ENCODE data around the gene PGA5.

PGA5 gene

DNA sequence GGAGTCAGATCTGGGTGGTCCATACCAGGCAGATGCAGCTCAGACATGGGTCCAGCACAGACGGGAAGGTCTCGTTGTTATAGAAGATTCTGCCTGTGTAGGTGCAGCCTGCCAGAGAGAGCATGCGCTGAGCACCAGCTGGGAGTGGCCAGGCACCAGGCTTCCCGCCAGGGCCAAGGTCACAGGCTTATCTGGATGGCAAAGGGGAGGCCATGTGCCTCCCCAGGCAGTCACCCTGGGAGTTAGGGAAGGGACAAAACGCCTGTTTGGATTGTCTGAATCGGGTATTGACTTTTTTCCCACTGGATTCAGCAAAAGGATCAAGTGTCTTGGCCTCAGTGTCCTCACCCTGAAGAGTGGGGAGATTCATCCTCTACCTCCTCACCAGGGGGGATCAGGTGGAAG is 26.5 kb downstream of the PGA5 start:
- DNase-seq (ENCODE audit: low spot score): no peak

DNA sequence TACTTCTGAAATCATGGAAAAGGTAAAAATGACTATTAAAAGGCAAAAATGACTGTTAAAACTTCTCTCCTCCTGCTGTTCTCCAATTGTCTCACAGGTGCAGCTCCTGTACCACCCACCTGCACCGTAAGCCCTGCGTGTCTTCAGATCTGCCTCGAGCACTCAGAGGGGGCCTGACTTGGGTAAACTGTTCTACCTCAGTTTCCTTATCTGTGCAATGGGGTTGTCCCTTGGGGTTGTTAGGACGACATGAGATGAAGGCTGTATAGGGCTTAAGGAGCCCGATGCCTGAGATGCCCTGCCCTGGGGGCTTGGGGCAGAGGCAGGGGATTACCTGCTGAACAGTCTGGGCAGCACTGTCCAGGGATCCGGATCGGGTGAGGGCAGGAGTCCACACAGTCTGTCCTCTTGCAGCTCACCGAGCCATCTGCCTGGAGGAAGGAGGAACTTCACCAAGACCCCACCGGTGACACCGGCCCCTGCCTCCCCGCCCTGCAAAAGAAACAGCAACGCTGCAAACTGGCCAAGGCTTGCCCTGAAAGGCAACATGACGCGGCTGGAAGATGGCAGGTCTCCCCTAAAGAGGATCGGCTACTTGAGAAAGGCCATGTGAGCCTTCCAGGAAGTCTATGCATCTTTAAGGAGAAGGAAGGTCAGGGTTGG is 27.7 kb downstream of the PGA5 start:
- no peak for DNase-seq (ENCODE audit: low spot score)

DNA sequence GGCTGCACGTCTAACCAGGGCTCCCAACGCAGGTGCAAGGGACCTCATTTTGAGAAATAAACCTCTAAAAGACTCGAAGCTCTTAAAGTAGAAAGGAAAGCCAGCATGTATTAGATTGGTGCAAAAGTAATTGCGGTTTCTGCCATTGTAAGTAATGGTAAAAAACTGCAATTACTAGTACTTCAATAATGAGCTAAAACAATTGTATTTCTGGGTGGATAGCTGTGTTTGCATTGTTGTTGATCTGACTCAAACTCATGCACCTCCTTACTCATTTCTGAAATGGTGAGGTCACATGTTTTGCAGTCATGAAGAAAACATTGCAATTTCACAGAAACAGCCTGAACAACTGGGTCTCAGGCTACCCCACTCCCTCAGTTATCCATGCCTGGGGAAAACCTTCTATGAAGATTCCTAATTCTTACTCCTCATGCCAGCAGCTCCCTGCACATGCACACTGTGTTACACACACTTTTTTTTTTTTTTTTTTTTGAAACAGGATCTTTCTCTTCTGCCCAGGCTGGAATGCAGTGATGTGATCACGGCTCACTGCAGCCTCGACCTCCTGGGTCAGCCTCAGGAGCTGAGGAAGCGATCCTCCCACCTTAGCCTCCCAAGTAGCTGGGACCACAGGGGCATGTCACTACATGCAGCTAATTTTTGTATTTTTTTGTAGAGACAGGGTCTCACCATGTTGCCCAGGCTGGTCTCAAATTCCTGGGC is 29.5 kb downstream of the PGA5 start:
- DNase-seq (ENCODE audit: low spot score): no peak

DNA sequence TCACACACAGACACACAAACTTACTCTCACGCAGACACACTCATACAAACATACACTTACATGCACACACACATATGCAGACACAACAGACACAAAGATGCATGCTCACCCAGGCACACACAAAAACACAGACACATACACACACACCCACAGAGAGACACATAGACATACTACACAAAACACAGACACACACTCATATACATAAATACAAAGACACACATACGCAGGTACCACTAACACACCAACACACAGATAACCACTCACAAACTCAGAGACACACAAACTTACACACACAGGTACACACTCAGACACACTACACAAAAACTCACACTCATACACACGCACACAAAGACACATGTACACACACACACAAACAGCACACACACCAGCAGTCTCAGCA is 31.8 kb downstream of the PGA5 start:
- DNase-seq (ENCODE audit: low spot score): no peak

DNA sequence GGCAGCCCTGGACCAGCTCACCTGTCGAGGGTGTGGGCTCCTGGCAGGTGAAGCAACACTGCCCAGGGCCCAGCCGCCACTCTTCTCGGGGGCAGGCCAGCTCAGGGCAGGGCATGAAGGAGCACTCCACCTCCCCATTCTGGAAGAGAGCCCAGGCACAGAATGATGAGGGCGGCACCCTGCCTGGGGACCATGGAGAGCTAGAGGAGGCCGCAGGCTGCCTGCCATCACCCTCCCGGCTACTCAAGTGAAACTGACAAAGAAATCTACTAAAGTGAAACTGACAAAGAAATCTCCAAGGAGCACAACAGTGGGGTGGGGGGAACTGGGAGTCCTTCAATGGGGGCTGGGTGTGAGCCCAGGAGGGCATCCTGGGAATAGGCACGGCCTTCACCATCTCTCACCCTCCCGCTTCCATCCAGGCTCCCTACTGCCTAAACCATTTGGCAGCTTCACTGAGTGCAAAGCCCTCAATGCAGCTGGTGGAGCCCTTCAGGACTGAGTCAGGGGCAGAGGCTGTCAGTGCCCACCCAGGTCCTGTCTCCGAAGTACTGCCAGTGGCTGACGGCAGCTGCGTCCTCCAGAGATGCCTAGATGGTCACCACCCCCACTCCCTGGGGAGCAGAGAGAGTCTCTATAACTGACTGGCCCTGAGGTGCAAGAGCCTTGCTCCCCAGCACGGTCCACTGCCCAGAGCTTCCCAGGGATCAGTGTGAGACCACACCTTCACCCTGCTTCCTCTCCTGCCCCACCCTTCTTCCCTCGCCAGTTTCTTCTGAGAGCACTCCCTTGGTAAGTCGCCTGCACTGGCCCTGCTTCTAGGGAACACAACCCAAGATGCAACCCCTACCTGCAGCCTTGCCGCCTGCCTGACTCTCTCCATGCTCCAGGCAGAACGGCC is 32.5 kb downstream of the PGA5 start:
- DNase-seq (ENCODE audit: low spot score): no peak

DNA sequence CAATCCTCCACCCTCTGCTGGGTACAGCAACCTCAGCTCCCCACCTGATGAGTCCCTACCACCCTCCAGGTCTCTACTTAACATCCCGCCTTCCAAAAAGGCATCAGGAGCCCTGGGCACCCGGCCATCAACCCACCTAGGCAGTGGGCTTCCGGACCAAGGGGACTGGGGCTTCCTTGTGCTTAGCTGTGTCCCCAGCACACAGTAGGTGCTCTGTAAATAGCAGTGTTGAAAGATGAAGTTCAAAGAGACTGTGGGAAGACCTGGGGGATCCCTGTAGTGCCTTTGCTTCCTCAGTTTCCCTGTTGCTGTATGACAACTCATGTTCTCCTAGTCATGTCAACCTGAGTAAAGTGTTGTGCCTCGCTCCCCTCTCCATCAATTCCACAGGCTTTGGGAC is 33.1 kb downstream of the PGA5 start:
- DNase-seq (ENCODE audit: low spot score): no peak

DNA sequence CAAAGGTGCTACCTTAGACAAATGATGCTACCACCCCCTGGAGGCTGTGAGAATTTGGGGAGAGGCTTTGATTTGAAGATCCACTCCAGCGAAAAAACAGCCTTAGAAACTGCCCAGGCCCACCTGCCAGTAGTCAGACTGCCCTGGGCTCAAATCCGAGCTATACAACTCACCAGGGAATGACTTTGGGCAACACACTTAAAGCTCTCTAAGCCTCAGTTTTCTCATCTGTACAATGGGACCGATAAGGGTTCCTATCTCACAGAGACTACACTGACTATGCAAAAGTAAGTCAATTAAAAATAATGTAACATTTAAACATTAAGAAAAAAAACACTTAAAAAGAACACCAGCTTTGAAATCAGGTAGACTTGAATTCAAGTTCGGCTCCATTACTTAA is 34.2 kb downstream of the PGA5 start:
- no peak for DNase-seq (ENCODE audit: low spot score)

DNA sequence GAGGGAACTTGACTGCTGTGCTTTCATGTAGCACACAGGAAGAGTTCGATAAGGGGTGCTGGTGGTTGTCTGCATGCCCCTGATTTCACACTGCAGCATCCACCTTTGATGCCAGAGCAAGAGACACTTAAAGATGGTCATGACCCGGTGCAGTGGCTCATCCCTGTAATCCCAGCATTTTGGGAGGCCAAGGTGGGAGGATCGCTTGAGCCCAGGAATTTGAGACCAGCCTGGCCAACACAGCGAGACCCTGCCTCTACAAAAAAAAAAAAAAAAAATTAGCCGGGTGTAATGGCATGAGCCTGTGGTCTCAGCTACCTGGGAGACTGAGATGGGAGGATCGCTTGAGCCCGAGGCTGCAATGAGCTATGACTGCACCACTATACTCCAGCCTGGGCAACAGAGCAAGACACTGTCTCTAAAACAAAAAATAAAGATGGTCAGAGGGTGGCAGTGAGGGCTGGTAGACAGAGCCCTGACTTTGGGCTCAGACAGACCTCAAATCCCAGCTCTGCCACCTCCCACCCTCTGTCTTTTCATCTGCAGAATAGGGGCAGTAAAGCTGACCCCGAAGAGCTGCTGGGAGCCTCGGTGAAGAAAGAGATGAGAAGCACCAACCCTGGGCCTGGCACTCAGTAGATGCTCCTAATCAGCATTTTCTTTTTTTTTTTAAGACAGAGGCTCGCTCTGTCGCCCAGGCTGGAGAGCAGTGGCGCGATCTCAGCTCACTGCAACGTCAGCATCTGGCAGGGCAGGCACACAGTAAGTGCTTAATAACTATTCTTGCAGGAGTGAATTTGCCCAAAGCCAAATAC is 36.4 kb downstream of the PGA5 start:
- DNase-seq (ENCODE audit: low spot score): no peak

DNA sequence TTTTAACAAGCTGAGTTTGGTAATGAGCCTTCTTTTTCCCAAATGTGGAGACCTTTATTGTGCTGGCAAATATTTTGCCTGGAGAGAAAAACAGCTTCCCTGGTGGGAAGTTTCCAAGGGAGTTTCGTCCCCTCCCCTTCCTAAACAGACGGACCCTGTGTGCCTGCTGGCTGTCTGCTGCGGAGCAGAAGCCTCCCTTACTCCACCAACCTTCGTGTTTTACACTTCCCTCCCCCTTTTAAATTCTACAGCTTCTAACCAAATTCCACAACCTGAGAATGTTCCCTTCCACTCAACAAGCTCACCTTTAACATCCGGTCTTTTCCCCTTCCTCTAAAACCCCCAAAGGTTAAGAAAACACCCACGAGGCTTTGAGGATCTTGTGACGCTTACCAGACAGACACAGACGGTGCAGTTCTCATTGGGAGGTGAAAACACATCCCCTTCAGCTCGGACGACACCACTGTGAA is 37.1 kb downstream of the PGA5 start:
- DNase-seq (ENCODE audit: low spot score): no peak

DNA sequence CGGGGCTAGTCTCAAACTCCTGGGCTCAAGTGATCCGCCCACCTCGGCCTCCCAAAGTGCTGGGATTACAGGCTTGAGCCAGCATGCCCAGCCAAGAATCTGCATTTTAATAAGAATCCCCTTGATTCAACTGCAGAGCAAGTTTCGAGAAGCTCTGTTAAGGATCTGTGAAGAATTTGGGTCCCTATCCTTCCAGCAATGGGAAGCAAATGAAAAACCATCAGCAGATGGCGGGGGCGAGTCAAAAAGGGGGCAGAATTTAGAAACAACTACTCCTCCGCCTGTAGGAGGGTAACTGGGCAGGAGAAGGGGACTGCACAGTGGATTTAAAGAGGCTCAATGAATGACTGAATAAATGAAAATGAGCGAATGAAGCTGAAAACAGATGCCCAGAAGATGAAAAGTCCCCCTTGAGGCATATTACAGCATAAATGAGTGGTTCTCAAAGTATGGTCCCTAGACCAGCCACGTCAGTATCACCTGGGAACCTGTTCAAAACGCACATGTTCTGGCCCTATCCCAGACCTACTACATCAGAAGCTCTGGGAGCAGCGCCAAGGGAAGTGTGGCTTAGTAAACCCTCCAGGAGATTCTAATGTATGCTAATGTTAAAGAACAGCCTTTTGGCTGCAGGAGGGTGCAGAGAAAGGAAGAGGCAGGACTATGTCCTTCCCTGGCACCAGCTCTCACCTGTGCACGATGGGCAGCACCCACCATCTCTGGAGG is 39.1 kb downstream of the PGA5 start:
- no peak for DNase-seq (ENCODE audit: low spot score)

DNA sequence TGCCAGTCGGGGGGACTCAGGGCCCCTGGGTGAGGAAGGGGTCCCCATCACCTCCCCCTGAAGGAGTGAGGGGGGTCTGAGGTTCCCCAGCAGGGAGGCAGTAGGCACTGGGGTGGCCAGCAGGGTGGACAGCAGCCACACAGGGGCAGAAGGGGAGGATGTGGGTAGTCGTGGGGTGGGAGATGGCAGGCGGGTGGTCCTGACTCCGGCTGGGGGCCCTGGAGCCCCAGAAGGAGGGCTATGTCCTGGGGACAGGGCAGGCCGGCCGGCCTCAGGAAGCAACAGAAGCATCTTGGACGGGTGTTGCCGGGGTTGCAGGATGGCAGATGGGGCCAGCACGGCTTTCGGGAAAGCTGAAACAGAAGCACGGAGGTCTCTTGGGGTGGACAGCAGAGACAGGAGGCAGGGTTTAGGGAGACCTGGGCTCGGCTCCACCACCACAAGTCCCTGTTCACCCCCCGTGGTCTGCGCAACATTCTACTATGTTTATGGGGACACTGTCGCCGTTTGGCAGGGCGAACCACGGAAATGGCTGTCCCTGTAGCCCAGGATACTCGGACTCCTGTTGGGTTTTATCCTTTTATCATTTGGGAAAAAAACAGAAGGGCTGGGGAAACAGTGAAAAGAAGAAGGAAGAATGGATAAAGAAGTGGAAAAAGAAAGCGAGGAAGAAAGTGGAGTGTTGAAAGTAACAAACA is 40.1 kb downstream of the PGA5 start:
- no peak for DNase-seq (ENCODE audit: low spot score)

DNA sequence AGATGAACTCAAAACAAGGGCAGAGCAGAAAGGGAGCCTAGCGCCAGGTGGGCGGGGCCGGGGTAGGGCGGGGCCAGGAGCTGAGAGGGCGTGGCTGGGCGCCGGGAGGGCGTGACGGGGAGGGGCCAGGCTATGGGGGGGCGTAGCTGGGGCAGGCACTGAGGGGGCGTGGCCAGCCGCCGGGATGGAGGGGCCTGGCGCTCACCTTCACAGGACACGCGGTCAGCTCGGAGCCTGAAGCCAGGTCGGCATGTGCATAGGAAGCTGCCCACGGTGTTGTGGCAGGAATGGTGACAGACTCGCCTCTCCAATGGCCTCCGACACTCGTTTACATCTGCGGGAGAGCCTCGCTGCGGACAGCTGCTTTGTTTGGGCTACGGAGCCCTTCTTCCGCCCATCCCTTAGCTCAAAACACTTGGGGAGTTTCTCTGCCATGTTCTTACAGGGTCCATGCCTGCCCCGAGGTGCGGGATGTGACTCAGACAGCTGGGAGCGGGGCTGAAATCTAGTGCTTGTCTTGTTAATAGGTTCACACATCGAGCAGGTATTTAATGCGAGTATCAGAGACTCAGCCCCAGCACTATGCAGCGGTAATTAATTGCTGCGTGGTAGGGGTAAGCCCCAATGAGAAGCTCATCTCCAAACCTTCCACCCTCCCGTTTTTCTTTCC is 40.7 kb downstream of the PGA5 start:
- DNase-seq (ENCODE audit: low spot score): peak; percentile 76

DNA sequence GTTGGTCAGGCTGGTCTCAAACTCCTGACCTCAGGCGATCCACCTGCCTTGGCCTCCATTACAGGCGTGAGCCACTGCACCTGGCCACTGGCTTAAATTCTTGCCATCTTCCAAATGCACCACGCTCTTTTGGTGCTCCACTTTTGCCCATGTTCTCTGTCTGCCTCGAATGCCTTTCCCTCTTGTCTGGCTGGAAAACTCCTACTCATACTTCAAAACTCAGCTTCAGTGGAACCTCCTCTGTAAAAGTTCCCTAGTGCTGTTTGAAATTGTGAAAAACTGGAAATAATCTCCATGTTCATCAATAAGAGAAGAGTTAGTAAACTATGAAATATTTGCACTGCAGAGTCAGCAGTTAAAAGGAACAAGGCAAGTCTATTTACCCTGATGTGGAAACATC is 42.6 kb downstream of the PGA5 start:
- no peak for DNase-seq (ENCODE audit: low spot score)

DNA sequence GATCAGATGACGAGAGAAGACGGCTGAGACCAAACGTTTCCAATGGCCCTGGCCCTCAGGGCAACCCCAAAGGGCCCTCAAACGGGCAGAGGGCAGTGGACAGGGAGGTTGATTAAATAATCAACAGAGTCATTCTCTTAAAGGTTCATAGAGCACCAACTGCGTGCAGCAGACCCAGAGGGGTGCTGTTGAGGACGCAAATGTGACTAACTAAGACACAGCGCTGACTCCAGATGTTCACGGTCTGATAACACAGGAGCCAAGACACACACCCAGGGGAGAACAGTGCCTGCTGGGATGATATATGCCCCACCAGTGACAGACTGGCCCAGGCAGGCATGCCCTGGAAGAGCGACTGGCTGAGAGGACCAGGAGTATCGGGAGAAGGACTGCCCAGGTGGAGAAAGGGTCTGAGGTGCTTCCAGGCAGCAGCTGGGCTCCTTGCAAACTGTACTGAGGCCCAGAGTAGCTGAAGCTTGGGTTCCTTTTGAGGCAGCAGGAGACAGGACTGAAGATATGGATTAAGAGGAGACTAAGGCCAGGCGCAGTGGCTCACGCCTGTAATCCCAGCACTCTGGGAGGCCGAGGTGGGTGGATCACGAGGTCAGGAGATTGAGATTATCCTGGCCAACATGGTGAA is 46.5 kb downstream of the PGA5 start:
- no peak for DNase-seq (ENCODE audit: low spot score)

DNA sequence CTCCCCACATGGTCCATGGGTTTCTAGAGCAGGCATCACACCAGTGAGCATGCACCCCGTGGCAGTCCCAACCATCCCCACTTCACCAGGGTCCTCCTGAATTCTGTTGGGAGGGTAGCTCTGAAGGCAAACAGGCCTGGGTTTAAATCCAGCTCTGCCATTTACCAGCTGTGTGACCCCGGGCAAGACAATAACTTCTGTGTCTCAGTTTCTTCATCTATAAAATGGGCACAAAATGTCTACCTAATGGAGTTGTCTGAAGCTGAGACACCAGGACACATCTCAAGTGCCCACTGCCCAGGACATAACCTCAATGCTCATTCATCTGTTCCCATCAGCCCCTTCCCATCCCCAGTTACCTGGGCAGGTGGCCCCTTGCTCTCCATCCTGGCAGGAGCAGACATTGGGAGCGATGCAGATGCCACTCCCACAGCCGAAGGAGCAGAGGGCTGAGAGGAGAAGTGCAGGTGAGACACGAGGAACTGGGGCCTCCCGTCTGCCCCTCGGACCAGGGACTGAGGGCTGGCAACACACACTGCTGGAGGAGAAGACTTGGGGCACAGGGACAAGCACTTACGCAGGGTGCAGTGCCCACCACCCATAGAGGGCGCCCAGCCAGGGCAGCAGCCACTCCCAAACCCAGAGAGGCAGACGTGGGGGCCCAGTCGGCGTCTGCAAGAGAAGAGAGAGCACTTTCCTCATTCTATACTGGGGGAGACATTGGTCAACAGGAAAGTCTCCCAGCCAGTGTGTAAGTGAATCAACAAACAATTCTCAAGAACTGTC is 50.1 kb downstream of the PGA5 start:
- DNase-seq (ENCODE audit: low spot score): no peak

DNA sequence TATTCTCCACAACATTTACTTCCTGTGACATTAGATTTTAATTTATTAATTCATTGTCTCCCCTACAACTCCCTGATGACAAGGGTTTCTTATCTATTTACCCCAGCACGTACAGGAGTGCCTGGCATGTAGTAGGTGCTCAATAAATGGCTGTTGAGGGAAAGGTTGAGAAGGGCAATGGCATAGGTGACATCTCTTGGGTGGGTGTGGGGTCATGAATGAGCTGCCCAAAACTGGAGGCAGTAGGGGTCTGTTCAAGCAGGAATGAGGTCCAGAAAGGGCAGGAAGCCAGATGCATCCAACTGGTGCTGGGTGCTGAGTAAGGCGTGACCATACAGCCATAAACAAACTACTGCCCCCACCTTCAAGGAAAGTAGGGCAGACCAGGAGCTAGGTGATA is 51.4 kb downstream of the PGA5 start:
- no peak for DNase-seq (ENCODE audit: low spot score)

DNA sequence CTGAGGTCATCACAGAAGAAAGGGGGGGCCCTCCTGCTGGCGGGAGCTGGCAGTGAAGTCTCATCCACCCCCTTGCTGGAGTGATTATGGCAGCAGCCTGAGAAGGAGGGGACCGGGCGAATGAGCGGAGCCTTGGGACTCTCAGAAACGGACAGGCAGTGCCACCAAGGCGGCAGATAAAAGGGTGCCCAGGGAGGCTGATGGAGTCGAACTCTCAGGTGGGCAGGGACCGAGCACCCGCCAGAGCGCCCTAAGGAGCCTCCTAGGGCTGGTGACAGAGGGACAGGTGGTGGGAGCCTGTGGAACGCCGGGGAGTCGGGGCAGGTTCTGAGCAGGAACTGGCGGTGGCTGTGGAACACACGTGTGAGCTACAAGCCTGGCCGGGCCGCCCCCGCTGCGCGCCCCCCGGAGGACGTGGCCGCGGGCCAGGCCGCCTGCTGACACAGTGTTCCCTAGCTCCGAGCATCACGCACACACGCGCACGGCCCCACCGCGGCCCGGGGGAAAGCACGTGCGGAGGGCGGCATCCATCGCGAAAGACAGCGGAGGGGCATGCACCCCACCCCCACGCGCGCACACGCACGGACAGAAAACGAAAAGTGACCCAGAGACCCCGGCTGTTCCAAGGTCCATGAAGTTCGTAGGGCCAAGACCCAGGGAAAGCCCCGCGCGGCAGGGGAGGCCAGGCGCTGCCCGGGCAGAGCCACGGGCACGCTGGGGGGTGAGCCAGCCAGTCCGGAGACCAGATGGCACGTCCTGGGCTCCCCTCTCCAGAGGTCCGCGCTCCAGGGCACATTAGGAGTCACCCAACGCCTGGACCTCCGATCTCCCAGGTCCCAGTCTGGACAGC is 53.1 kb downstream of the PGA5 start:
- peak; percentile 79 for DNase-seq (ENCODE audit: low spot score)

Measured in left forelimb (tissue), 1 donor.